A172 (cell line): ENCODE data around the gene TCF3. TPM values are rescaled to one million over a fixed set of nuclear protein-coding genes. Genes with fewer than 3 reads are reported as not detected.

Experiments
- DNase-seq: peaks from one replicate; pipeline ENCODE4 v3.0.0-alpha.2; 2015; ENCODE audit warnings: low spot score
- total RNA-seq: library from RNA; depleted of rRNA; stranded (reverse); fragments of >200 nt; shearing (Covaris generic); gene quantifications from 2 replicates; pipeline ENCODE4 v1.2.3, GENCODE V29; 2014

Gene TCF3
- total RNA-seq, 1 experiment from 2014 or later = 219 TPM

DNA sequence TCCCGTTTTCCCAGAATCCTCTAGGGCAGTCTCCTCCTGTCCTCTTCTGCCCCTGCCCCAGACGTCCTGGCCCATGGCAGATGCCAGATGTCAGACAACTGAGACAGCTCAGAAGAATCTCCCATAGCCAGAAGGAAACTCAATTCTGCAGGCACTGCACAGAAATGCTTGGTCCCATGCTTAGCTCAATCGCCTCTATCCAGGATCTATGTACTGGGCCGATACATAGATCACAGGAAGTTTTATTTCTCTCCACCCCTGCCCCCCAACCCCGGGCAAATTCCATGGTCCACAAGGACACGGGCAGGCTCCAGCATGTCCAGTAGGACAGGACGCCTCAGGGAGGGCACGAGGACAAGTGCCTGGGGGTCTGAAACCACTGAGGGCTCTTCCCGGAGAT, 64.5 kb downstream of the TCF3 start:
- no peak for DNase-seq

DNA sequence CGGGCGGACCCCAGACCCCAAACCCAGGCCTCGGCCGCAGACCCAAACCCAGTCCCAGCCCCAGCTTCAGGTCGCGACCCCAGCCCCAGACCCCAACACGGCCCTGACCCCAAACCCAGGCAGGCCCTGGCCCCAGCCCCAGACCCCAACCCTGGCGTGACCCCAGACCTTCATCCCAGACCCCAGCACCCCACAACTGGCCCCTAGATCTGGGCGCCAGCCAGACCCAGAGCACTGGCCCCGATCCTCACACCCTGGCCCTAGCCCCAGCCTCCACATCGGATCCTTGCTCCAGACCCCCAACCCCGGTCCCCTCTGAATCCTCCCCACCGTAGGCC, 67.2 kb downstream of the TCF3 start:
- DNase-seq = no peak

DNA sequence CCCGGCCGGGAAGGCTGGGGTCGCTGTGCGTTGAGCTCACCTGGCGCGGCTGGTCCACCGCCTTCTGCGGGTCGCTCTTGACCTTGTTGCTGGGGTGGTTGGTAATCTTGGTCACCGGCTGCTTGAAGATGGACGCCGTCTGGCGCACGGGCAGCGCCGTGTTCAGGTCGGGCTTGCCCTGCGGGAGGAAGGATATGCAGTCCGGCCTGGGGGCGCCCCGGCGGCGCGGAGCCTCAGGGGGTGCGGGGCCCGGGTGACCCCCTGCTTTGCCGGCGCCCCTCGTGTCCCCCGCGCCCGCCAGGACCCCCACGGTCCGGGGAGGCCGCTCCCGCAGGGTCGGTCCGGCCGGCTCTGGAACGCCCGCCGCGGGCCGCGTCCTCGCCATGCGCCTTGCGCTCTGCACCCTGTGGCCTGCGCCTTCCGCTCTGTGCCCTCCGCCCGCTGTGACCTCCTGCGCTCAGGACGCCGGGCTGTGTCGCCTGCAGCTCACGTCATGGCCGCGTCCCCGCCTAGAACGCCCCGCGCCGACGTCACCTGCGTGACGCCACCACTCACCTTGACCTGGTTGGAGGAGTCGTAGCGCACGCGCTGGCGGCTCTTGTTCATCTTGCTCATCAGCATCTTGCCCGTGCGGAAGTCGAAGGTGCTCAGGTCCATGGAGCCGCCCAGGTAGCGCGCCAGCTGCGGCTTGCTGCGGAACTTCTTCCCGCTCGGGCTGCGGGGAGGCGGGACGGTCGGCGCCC, 67.7 kb downstream of the TCF3 start:
- no peak for DNase-seq

DNA sequence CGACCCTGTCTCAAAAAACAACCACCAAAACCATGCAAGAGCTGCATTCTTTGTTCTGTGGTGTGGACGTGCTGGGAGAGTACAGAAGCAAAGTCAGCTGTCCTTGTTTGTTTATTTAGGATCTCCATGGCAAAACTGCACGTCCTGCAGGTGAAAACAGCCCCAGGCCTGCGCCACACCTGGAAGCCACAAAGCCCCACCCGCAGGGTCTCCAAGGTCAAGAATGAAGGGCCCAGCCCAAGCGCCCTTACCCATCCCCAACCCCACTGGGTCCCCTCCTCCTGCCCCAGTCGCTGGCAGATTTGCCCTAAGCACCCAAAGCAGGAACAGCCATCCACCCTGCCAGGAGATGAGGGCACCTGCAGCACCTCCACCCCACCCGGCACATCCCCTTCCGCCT, 70.2 kb downstream of the TCF3 start:
- no peak for DNase-seq

DNA sequence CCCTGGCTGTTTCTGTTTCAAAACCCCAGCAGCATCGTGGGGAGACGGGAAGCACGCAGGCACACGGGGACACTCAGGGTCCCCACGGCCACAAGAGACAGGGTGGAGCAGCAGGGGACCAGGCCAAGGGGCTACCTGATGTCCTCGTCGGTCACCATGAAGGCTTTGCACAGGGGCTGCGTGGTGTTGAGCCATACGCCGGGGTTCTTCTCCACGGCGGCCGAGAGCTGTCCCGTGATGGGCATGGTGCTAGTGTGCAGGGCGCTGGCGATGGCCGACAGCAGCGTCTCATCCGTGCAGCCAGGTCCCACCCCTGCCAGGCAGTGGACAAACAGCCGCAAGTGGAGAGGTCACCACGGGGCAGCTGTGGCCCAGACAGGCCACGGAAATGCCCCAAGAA, 71.5 kb downstream of the TCF3 start:
- DNase-seq = no peak

DNA sequence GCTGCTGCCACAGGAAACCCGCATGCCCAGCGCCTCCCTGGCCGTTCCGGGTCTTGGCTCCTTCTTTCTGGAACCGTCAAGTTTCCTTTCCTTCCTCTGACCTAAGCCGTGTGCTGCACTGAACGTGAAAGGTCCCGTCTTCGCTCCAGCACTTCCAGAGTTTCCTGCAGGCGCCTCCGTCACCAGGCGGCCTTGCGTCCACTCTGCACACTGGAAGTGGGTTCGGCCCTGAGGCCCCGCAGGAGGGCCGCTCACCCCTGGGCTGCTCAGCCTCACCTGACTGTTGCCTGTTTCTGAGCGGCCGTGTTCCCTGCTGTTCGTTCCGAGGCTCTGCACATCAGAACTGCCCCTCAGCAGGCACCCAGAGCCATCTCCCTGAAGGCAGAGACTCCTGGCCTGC, 72.0 kb downstream of the TCF3 start:
- no peak for DNase-seq

DNA sequence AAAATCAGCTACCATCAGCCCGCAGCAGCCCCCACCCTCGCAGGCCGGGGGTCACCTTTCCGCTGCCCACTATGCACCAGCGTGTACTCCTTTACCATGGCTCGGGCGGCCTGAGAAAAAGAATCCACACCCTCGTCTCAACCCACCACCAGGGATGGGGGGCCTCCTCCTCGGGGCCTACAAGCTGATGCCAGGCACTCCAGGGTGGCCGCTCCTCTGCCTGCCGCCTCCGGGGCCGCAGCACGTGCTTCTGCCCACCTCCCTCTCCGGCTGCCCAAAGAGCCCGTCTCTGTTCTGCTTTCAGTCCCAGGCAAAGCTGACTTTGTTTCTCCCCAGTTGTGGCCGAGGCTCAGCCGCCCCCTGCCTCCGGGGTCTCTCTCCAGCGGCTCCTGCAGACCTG, 73.2 kb downstream of the TCF3 start:
- DNase-seq = no peak

DNA sequence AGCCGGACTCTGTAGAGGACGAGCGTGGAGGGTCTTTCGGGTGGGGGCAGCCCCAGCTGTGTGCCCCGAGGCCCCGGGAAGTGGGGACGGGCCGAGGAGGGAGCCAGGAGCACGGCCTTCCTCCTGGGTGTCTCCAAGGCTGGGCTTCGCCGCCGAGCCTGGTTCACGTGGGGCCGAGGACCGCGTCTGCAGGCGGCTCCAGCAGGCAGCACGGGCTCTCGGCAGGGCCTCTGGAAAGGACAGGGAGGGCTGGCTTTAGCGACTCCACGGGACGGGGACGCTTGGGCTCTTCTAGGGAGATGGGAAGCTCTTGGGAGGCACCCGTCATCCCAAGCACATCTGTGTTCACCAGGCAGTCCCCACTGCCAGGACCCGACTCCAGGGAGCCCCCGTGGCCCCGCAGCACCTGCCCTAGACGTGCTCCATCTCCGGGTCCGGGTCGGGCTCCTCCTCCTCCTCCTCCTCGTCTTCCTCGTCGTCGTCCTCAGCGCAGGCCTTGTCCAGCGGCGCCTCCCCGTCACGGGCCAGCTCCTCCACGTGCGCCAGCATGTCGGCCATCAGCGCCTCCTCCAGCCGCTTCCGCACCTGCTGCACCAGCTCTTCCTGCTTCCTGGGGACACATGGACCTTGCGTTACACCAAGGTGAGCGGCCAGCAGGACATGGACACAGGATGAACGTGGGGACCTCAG, 74.3 kb downstream of the TCF3 start:
- no peak for DNase-seq

DNA sequence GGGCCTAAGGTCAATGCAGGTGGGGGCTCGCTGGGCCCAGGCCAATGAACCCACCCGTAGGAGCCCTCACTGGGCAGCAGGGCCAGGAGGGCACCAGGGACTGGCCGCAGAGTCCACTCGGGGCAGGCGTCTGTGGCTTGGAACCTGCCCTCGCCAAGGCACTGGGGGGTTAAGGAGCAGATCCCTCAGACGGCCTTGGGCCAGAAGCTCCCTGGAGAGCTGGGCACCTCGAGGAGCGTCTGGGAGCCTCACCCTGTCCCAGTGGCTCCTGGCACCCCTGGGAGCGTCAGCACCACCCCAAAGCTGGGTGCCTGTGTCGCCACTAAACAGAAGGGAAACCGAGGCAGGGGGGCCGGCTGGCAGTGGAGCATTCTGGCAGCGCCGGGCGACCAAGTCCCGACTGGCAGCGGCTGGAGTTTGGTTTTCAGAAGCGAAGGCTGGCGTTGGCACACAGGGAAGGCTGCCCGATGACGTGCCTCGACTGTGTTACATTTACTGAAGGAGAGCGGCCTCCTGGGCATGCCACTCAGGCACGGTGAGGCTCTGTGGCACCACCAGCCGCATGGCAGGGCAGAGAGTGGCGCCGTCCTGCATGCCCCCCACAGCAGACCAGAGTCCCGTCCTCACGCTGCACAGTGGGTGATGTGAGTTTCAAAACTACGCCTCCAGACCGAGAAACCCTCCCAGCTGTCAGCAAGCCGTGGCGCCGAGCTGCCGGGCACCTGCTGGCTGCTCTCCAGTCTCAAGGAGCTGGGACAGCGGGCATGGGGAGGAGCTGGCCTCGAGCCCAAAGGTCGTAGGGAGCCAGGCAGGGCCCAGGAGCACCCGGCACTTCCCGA, 75.1 kb downstream of the TCF3 start:
- no peak for DNase-seq

DNA sequence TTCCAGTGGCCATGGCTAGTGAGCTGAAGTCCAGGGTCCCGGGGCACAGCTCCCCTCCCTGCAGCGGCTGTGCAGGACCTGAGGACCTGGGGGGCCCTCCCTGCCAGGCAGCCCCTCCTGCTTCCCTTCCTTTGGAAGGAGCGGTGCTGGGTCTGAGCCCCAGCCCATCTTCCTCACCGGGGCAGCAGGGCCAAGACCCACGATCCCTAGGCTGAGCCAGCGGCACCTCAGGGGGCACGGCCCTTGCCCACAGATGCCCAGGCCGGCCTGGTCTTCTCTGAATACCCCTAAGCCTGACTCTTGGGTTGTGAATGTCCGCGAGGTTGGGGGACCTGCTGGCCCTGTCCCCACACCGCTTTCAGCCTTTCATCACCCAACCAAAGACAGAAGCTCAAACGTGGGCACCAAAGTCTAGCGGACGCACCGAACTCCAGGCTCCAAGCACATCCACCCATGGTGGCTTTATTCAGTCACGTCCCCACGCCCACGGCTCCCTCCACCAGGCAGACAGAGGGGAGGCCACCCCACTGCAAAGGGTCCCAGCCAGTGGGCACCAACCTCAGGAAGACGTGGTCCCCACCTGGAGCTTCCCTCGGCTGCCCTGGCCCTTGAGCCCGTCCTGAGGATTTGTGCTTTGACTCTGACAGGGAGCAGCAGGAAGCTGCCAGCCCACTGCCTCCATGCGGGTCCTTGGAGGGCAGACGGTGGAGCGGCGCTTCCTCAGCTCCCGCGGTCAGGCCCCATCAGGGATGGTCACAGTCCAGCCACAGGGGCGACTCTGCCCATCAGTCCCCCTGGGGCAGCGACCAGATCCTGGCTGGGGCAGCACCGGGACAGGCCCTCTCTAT, 75.9 kb downstream of the TCF3 start:
- DNase-seq = no peak

DNA sequence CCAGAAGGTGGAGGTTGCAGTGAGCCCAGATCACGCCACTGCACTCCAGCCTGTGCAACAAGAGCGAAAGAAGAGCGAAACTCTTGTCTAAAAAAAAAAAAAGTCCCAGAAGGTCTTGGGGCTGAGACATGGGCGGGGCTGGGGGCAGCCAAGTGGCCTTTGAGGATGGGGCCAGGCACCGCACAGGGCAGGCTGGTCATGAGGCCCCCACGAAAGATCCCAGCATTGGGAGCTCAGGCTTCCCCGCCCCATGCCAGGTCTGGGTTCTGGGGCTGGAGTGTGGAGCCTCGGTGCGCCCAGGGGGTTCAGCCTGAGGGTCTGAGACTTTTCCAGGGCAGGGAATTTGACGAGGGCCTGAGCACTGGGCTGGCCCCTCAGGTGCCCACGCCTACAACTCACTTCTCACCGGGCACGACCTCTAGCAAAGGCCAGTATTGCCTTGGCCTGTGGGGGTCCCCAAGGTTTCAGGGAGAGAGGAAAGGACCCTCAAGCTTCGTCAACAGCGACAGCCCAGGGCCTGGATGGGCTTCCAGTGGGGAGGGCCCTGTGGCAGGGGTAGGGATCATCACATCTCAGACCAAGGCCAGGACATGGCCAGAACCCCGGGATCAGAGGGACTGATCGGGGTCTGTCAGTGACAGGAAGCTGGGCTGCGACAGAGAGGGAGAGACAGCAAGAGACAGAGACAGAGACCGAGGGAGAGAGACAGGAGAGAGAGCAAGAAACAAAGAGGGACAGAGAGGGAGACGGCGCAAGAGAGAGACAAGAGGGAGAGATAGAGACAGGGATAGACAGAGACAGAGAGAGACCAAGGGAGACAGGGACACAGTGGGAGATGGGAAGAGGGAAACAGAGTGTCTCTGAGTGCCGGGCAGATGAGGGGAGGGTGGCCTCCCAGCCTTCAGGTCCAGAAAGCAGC, 76.8 kb downstream of the TCF3 start:
- no peak for DNase-seq

DNA sequence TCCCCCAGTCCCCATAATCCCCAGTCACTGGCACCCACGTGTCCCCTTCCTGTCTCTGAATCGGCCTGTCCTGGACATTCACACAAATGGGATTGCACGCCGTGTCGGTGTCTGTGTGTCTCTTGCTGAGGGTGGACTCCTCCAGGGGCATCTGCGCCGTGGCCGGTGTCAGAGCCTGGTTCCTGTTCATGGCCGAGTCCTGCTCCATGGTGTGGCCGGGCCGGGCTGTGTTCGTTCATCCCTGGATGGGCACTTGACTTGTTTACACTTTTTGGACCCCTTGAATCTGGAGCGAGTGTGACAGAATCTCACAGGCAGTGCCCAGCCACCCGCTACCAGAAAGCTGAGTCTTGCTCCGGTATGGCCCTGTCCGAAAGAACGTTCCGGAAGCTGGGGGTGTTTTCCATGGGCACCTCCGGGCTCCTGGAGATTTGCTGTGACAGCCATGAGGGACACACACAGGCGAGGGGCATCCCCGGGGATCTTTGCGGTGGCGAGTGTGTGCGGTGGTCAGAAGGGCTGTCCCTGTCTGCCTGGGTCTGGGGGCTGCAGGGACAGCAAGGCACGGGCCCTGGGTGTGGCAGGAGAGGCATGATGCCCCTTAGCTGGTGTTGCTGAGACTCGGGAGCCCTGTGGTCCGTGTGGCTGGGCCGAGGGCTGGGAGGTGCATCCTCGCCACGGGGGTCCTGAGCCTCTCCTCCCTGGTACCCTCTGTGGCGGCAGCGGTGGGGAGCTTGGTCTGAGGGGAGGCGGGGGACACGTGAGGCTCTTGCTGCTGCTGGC, 77.9 kb downstream of the TCF3 start:
- DNase-seq = no peak

DNA sequence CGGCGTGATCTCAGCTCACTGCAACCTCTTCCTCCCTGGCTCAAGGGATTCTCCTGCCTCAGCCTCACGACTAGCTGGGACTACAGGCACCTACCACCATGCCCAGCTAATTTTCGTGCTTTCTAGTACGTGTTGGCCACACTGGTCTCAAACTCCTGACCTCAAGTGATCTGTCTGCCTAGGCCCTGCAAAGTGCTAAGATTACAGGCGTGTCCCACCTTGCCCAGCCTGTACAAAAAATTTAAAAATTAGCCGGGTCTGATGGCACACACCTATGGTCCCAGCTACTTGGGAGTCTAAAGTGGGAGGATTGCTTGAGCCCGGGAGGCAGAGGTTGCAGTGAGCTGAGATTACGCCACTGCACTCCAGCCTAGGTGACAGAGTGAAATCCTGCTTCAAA, 79.6 kb downstream of the TCF3 start:
- DNase-seq = no peak

DNA sequence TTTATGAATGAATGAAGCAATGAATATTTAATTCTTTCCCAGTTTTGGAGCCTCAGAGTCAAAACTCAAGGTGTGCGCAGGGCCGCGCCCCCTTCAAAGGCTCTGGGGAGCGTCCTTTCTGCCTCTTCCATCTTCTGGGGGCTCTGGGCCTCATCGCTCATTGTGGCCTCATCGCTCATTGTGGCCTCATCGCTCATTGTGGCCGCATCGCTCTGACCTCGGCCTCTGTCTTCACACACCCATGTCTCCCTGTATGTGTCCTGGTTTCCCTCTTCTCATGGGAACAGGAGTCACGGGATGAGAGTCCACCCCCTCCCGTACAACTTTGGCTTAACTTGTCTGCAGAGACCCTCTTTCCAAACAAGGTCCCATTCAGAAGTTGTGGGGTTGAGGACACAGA, 81.1 kb downstream of the TCF3 start:
- no peak for DNase-seq

DNA sequence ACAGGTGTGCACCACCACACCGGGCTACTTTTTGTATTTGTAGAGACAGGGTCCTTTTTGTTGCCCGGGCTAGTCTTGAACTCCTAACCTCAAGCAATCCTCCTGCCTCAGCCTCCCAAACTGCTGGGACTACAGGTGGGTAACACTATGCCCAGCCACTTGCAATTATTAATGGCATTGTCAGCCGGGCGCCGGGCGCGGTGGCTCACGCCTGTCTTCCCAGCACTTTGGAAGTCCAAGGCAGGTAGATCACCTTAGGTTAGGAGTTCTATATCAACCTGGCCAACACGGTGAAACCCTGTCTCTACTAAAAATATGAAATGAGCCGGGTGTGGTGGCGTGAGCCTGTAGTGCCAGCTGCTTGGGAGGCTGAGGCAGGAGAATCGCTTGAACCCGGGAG, 81.6 kb downstream of the TCF3 start:
- DNase-seq = no peak

DNA sequence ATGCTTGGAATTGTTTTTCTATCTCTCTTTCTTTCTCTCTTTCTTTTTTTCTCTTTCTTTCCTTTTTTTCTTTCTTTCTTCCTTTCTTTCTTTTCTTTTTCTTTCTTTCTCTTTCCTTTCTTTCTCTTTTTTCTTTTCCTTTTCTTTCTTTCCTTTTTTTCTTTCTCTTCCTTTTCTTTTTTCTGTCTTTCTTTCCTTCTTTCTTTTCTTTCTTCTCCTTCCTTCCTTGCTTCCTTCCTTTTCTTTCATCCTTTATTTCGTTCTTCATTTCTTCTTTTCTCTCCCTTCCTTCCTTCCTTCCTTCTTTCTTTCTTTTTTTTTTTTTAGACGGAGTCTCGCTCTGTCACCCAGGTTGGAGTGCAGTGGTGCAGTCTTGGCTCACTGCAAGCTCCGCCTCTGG, 82.4 kb downstream of the TCF3 start:
- no peak for DNase-seq

DNA sequence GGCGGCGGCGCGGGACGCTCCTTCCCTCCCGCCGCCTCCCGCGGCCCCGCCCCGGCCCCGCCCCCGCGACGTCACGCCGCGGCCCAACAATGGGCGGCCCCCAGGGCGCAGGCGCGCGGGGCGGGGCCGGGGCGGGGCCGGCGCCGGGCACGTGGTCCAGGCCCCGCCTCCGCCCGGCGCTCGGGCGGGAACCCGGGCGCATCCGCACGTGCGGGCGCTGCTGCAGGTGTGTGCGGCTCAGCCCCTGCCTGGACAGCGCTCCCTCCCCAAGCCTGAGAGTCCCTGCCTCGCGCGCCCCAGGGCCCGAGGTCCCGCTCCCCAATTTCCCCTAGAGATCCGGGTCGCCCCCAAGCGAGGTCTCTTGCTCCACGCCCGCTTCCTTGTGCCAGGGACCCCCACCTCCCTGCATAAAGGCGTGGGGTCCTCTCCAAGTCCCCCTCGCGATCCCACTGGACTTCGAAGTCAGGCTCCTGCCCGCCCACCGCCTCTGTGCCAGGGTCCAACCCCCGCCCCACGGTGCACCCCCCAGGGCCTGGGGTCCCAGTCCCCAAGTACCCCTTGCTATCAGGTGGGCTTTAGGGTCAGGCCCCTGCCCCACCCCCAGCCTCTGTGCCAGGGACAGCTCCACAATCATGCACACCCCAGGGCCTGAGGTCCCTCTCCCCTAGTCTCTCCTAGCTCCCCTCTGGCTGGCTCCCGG, 83.9 kb downstream of the TCF3 start, which contains the start of gene MEX3D:
Gene MEX3D, minus strand, starts transcription at position 6 of the 700 bp plus-strand sequence. CDS start 267 bp downstream, outside the sequence.
- peak; percentile 36 for DNase-seq

DNA sequence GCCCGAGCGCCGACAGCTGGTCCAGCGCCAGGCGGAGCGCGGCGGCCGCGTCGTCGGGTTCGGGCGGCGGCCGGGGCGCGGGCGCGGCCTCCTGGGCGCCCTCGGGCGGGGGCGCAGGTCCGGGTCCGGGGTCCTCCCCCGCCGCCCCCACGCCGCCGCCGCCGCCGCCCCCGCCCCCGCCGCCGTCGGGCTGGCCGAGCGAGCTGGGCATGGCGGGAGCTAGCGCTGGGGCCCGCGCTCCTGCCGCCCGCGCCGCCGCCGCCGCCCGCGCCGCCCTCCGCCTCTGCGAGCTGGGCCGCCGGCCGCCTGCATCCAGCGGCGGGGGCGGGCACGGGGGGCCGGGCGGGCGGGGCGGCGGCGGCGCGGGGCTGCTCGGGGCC, 84.6 kb downstream of the TCF3 start:
- no peak for DNase-seq

DNA sequence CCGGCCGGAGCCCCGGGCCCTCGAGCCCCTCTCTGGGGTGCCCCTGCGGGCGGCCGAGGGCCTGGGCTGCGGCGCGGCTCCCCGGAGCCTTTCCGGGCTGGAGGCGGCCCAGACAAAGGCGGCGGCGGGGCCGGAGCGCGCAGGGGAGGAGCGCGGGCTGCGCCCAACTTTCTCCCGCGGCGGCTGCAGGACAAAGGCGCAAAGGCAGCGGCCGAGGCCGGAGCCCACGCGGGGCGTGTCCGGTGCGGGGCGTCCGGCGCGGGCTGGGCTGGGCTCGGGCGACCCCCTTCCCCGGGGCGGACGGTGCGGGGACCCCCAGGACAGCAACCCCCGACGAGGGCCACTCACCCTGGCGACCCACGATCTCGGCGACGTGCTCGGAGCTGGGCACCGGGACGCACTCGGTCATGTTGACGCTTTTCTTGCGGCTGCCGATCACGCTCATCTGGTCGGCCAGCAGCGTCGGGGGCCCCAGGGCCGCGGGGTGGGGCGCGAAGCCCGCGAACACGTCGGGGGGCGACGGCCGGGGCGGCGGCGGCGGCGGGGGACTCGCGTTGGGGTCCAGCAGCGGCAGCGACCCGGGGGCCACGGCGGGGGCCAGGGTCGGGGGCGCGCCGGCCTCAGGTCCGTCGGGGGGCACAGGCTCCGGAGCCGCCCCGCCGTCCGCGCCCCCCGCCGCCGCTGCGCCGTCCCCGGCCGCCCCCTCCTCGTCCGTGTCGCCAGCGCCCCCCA, 85.1 kb downstream of the TCF3 start:
- DNase-seq = no peak
